ENCODE data around the gene ABCF2.

Gene ABCF2

DNA sequence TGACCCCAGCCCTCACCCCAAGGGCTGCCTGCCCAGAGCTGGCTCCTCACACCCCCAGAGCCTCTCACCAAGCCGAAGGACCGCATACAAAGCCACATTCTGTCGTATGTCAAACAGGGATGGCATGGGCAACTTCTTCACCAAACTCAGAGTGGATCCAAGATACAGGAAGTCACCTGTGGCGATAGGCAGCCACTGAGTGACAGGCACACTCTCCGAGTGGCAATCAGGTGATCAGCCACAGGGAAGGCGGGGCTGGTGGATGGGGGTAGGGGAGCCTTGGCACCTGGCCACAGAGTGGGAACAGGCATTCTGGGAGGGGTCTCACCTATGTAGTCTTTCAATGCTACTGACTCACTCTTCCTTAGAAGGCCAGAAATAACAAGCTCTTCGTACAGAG is 32.8 kb downstream of the ABCF2 start:
- H3K27me3 ChIP-seq (ENCODE audit: control insufficient read depth, insufficient read depth, low read length) = no peaks in the 10 kb centered on the region
- peaks cover 6% of the 10 kb centered on the region; the same call in 1 of the 2 replicates for H3K4me1 ChIP-seq (ENCODE audit: control insufficient read depth, insufficient read depth, low read length)
- DNase-seq (ENCODE audit: low read depth, low spot score) = no peak
- WGBS (ENCODE audit: insufficient coverage, insufficient read length) = no CpG with 5 or more reads among the region's 7 CpGs
- no peaks in the 10 kb centered on the region for H3K9me3 ChIP-seq (ENCODE audit: control insufficient read depth, insufficient read depth, low read length)
- no peak overlapping the region for H3K27ac ChIP-seq (ENCODE audit: low read length)
- no peak overlapping the region for H3K4me3 ChIP-seq (ENCODE audit: low read length)
- no peaks in the 10 kb centered on the region for H3K36me3 ChIP-seq (ENCODE audit: control insufficient read depth, insufficient read depth, low read length)

DNA sequence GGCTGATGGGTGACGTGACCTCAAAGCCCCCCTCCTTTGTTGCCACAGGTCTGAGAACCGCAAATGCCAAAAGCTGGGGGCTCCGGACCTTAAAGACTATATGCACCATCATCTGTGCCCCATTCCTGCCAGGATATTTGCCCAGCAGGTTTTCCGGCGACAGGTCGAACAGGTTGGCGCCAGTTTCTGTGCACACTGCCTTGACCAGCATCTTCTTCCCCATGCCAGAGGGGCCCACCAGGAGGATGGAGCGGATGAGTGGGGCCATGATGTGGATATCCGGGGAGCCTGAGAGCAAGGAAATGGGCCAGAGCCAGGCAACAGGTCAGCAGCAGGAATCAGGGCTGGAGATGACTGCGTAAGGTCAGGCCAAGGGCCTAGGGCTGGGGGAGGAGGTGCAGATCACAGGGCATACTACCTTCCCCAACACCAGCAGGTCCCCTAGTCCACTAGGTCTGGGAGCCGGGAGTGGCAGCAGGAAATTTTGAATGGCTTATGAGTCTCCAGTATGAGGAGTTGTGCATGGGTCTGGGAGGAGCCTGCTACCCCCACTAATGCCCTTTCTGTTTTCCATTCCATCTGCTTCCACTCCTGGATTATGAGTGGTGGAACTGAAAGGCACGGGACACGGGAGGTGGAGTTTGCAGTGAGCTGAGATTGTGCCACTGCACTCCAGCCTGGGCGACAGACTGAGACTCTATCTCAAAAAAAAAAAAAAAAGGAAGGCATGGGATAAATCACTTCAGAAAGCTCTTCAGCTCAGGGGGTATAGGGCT is 33.6 kb downstream of the ABCF2 start:
- H3K27ac ChIP-seq (ENCODE audit: low read length) = no peak overlapping the region
- H3K4me3 ChIP-seq (ENCODE audit: low read length) = no peak overlapping the region
- no CpG with 5 or more reads among the region's 14 CpGs for WGBS (ENCODE audit: insufficient coverage, insufficient read length)
- no peak for DNase-seq (ENCODE audit: low read depth, low spot score)
- H3K9me3 ChIP-seq (ENCODE audit: control insufficient read depth, insufficient read depth, low read length) = no peaks in the 10 kb centered on the region
- H3K36me3 ChIP-seq (ENCODE audit: control insufficient read depth, insufficient read depth, low read length) = no peaks in the 10 kb centered on the region
- no peaks in the 10 kb centered on the region for H3K27me3 ChIP-seq (ENCODE audit: control insufficient read depth, insufficient read depth, low read length)
- peaks cover 4% of the 10 kb centered on the region; the same call in 1 of the 2 replicates for H3K4me1 ChIP-seq (ENCODE audit: control insufficient read depth, insufficient read depth, low read length)

GRCh38 chr7:151192002-151192539 is 34.9 kb downstream of the ABCF2 start:
- no CpG with 5 or more reads among the region's 23 CpGs for WGBS (ENCODE audit: insufficient coverage, insufficient read length)
- no peak for DNase-seq (ENCODE audit: low read depth, low spot score)

GRCh38 chr7:151191544-151191943 is 35.5 kb downstream of the ABCF2 start:
- Histone ChIP-seq H3K27me3 (ENCODE audit: control insufficient read depth, insufficient read depth, low read length) (no peaks in the 10 kb centered on the region), H3K36me3 (ENCODE audit: control insufficient read depth, insufficient read depth, low read length) (no peaks in the 10 kb centered on the region), H3K27ac (ENCODE audit: low read length) (no peak overlapping the region), H3K4me3 (ENCODE audit: low read length) (no peak overlapping the region), H3K9me3 (ENCODE audit: control insufficient read depth, insufficient read depth, low read length) (no peaks in the 10 kb centered on the region), H3K4me1 (ENCODE audit: control insufficient read depth, insufficient read depth, low read length) (peaks cover 4% of the 10 kb centered on the region; the same call in 1 of the 2 replicates)
- no CpG with 5 or more reads among the region's 12 CpGs for WGBS (ENCODE audit: insufficient coverage, insufficient read length)
- no peak for DNase-seq (ENCODE audit: low read depth, low spot score)

More at GRCh38 chr7:151192002-151192539, 34.9 kb downstream of the ABCF2 start:
- no peaks in the 10 kb centered on the region for H3K27me3 ChIP-seq (ENCODE audit: control insufficient read depth, insufficient read depth, low read length)
- peaks cover 4% of the 10 kb centered on the region; the same call in 1 of the 2 replicates for H3K4me1 ChIP-seq (ENCODE audit: control insufficient read depth, insufficient read depth, low read length)
- H3K27ac ChIP-seq (ENCODE audit: low read length) = no peak overlapping the region
- H3K36me3 ChIP-seq (ENCODE audit: control insufficient read depth, insufficient read depth, low read length) = no peaks in the 10 kb centered on the region
- no peak overlapping the region for H3K4me3 ChIP-seq (ENCODE audit: low read length)
- no peaks in the 10 kb centered on the region for H3K9me3 ChIP-seq (ENCODE audit: control insufficient read depth, insufficient read depth, low read length)

DNA sequence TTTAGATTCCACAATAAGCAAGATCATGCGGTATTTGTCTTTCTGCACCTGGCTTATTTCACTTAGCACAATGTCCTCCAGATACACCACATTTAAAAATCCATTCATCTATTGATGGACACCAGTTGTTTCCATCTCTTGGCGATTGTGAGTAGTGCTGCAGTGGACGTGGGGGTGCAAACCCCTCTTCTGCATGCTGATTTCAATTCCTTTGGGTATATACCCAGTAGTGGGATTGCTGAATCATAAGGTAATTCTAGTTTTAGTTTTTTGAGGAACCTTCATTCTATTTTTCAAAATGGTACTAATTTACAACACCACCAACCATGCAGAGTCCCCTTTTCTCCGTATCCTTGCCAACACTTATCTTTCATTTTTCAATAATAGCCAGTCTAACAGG is 38.0 kb downstream of the ABCF2 start:
- Histone ChIP-seq H3K36me3 (ENCODE audit: control insufficient read depth, insufficient read depth, low read length) (no peaks in the 10 kb centered on the region), H3K4me1 (ENCODE audit: control insufficient read depth, insufficient read depth, low read length) (no peaks in the 10 kb centered on the region), H3K27ac (ENCODE audit: low read length) (no peak overlapping the region), H3K27me3 (ENCODE audit: control insufficient read depth, insufficient read depth, low read length) (no peaks in the 10 kb centered on the region), H3K9me3 (ENCODE audit: control insufficient read depth, insufficient read depth, low read length) (no peaks in the 10 kb centered on the region), H3K4me3 (ENCODE audit: low read length) (no peak overlapping the region)
- WGBS (ENCODE audit: insufficient coverage, insufficient read length) = no CpG with 5 or more reads among the region's 4 CpGs
- DNase-seq (ENCODE audit: low read depth, low spot score) = no peak

DNA sequence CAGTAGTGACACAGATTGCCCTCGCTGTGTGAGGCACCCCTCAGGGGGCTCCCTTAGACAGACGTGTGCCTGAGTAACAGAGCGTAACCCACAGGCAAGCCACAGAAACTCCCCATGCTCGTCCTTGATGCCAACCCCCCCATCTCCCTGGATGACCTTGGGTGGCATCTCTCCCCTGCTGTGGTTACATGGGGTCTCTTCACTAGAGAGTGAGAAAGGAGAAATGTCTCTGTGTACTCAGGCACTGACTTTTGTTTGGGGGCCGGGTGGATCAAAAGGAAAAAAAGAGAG is 38.8 kb downstream of the ABCF2 start:
- Histone ChIP-seq H3K4me3 (ENCODE audit: low read length) (no peak overlapping the region), H3K36me3 (ENCODE audit: control insufficient read depth, insufficient read depth, low read length) (no peaks in the 10 kb centered on the region), H3K27me3 (ENCODE audit: control insufficient read depth, insufficient read depth, low read length) (no peaks in the 10 kb centered on the region), H3K27ac (ENCODE audit: low read length) (no peak overlapping the region), H3K4me1 (ENCODE audit: control insufficient read depth, insufficient read depth, low read length) (no peaks in the 10 kb centered on the region), H3K9me3 (ENCODE audit: control insufficient read depth, insufficient read depth, low read length) (no peaks in the 10 kb centered on the region)
- no CpG with 5 or more reads among the region's 5 CpGs for WGBS (ENCODE audit: insufficient coverage, insufficient read length)
- DNase-seq (ENCODE audit: low read depth, low spot score) = no peak

DNA sequence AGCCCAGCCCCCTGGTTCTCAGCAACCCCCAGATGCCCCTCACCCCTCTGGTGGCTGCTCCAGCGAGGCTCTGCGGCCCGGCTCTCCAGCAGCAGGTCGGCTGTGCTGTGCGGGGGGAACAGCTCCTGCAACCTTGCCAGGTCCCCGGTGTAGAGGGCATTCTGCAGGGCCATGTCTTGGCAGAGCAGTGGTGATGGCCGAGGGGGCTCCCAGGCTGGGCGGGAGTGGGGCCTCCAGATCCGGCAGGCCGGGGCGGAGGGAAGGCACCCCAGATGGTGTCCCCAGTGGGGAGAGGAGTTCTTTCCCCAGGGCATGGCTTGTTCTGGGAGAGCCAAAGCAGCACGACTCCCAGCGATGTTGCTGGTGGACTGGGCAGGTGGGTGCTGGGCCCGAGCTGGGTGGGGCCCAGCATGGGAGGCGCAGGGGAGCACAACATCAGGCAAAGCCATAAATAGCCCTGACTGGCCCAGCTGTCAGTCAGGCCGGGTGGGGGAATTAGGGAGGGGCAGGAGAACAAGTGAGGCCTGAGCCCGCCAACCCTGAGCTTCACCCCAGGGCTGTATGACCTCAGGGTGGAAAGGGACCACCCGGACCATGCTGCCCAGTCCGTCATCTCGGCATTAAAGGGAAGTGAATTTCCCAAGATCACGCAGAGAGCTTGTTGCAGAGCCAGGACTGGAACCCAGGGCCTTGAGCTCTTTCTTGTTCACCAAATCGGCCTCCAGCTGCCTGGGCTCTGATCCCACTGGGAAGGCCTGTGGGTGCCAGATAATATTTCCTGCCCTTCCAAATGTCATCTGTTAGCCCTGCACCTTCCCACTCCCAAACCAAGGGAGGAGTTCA is 39.4 kb downstream of the ABCF2 start:
- Histone ChIP-seq H3K27ac (ENCODE audit: low read length) (no peak overlapping the region), H3K4me3 (ENCODE audit: low read length) (no peak overlapping the region), H3K27me3 (ENCODE audit: control insufficient read depth, insufficient read depth, low read length) (no peaks in the 10 kb centered on the region), H3K9me3 (ENCODE audit: control insufficient read depth, insufficient read depth, low read length) (no peaks in the 10 kb centered on the region), H3K36me3 (ENCODE audit: control insufficient read depth, insufficient read depth, low read length) (no peaks in the 10 kb centered on the region), H3K4me1 (ENCODE audit: control insufficient read depth, insufficient read depth, low read length) (no peaks in the 10 kb centered on the region)
- no peak for DNase-seq (ENCODE audit: low read depth, low spot score)
- no CpG with 5 or more reads among the region's 22 CpGs for WGBS (ENCODE audit: insufficient coverage, insufficient read length)

DNA sequence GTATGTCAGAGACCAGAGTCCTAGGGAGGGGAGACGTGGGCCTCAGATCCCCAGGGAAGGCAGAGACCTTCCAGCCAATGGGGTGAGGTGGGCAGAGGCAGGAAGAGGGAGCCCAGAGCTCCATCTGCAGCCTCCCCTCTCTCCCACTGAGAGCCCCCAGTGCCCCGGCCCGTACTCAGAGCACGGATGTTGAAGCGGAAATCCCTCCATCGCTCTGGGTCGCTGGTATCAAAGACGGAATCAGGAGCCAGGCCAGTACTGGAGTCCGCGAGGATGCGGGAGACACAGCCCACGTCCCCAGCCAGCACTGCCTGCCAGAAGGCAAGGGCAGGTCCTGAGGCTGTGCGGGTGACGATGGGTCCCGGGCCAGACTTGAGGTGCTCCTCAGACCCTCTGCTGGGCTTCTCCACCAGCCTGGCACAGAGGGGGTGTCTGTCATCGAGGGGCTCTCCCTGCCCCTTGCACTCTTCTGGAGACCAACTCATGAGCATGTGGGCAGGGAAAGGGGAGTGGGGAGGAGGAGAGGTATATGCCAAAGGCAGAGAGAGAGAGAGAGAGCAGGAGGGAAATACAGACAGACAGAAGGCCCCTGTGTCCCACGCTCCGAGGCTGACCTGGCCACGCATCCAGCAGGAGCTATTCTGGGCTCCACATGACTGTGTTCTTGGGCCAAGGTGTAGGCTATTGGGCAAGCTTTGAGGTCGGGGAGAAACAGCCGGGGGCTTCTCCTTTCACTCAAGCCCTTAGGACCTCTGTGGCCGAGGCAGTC is 40.2 kb downstream of the ABCF2 start, which contains the start of gene ASB10:
TSS of gene ASB10 (minus strand) at position 611 of the 769 bp plus-strand sequence. CDS start at position 491, 120 bp downstream.
- WGBS (ENCODE audit: insufficient coverage, insufficient read length) = no CpG with 5 or more reads among the region's 22 CpGs
- Histone ChIP-seq H3K36me3 (ENCODE audit: control insufficient read depth, insufficient read depth, low read length) (no peaks in the 10 kb centered on the region), H3K4me3 (ENCODE audit: low read length) (no peak within 1 kb of the TSS), H3K4me1 (ENCODE audit: control insufficient read depth, insufficient read depth, low read length) (no peaks in the 10 kb centered on the region), H3K27me3 (ENCODE audit: control insufficient read depth, insufficient read depth, low read length) (no peaks in the 10 kb centered on the region), H3K9me3 (ENCODE audit: control insufficient read depth, insufficient read depth, low read length) (no peaks in the 10 kb centered on the region), H3K27ac (ENCODE audit: low read length) (no peak within 1 kb of the TSS)
- DNase-seq (ENCODE audit: low read depth, low spot score) = no peak

DNA sequence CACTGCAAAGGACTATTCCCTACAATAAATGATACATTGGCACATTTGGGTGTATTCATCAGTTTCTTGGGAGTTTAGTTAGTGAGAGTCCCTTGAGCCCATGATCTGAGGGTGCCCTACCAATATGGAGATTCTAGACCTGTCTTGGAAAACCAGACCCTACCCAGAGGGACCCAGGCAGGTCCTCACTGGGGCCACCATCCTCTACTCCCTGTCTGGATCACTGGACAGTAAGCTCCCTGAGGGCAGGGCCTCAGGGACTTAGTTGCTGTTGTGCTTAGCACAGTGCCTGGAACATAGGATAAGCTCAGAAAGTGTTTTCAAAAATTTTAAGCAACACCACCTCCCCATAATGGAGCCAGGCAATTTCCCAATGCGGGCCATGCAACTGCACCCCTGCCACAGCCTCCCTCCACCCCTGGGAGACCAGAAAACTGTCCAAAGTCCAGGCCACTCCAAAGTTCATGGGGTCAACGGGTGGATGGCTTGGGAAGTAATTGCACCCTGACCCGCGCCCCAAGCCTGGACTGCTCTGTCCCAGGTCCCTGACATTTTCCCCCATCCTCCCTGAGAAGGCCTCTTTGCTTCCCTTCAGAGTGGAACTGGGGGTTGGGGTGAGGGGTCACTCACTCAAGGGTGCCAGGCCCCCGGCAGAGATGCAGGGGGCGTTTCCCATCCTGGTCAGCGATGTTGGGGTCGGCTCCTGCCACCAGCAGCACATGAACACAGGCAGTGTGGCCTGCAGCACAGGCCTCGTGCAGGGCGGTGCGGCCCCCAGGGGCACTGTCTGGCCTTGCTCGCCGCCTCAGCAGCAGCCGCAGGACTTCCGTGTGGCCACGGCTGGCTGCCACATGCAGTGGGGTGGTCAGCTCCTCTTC is 41.0 kb downstream of the ABCF2 start:
- no peak for DNase-seq (ENCODE audit: low read depth, low spot score)
- H3K27ac ChIP-seq (ENCODE audit: low read length) = no peak overlapping the region
- no peaks in the 10 kb centered on the region for H3K27me3 ChIP-seq (ENCODE audit: control insufficient read depth, insufficient read depth, low read length)
- no peaks in the 10 kb centered on the region for H3K36me3 ChIP-seq (ENCODE audit: control insufficient read depth, insufficient read depth, low read length)
- H3K9me3 ChIP-seq (ENCODE audit: control insufficient read depth, insufficient read depth, low read length) = no peaks in the 10 kb centered on the region
- WGBS (ENCODE audit: insufficient coverage, insufficient read length) = no CpG with 5 or more reads among the region's 16 CpGs
- H3K4me1 ChIP-seq (ENCODE audit: control insufficient read depth, insufficient read depth, low read length) = no peaks in the 10 kb centered on the region
- no peak overlapping the region for H3K4me3 ChIP-seq (ENCODE audit: low read length)

All from iPS DF 6.9 (cell line).